Mesendoderm (in vitro differentiated cells): ENCODE data around the gene AMN.

ENCODE experiments used
- DNase-seq: peaks from one replicate; pipeline ENCODE4 v3.0.0; 2013
- H2AK5ac ChIP-seq: 2 replicates; pipeline ENCODE4 v1.6.1; 2013; ENCODE audit warnings: low read length, inconsistent platforms
- H2BK120ac ChIP-seq: 2 replicates; pipeline ENCODE4 v1.6.1; 2013; ENCODE audit warnings: low read depth, mild to moderate bottlenecking, low read length, moderate library complexity, mixed read lengths
- H2BK15ac ChIP-seq: replicated peaks from 2 replicates; pipeline ENCODE4 v1.6.1; 2013; ENCODE audit warnings: low read depth, mild to moderate bottlenecking, moderate library complexity
- H2BK5ac ChIP-seq: 2 replicates; pipeline ENCODE4 v1.6.1; 2013; ENCODE audit warnings: low read length, inconsistent platforms
- H3K18ac ChIP-seq: 2 replicates; pipeline ENCODE4 v1.6.1; 2013; ENCODE audit warnings: mild to moderate bottlenecking, low read length, mixed read lengths
- H3K23ac ChIP-seq: one replicate; pipeline ENCODE4 v1.6.1; 2013; ENCODE audit warnings: low read length
- H3K27ac ChIP-seq: 2 replicates; pipeline ENCODE4 v1.5.1; 2013; ENCODE audit warnings: low read depth, mild to moderate bottlenecking, inconsistent platforms, low read length, moderate library complexity
- H3K27me3 ChIP-seq: 2 replicates; pipeline ENCODE4 v1.6.1; 2013; ENCODE audit warnings: low read length, control low read depth, mild to moderate bottlenecking, inconsistent platforms; ENCODE audit not compliant: insufficient read depth, poor library complexity
- H3K36me3 ChIP-seq: 2 replicates; pipeline ENCODE4 v1.6.1; 2013; ENCODE audit warnings: low read length, inconsistent platforms; ENCODE audit not compliant: control insufficient read depth, insufficient read depth
- H3K4ac ChIP-seq: one replicate; pipeline ENCODE4 v1.6.1; 2013; ENCODE audit warnings: low read depth, mild to moderate bottlenecking, low read length, moderate library complexity
- H3K4me1 ChIP-seq: 2 replicates; pipeline ENCODE4 v1.6.1; 2013; ENCODE audit warnings: low read depth, low read length, inconsistent platforms; ENCODE audit not compliant: control insufficient read depth
- H3K4me2 ChIP-seq: 2 replicates; pipeline ENCODE4 v1.6.1; 2013; ENCODE audit warnings: low read length
- H3K4me3 ChIP-seq: 2 replicates; pipeline ENCODE4 v1.5.1; 2013; ENCODE audit warnings: mild to moderate bottlenecking, low read length
- H3K56ac ChIP-seq: one replicate; pipeline ENCODE4 v1.6.1; 2013; ENCODE audit warnings: low read length
- H3K79me1 ChIP-seq: 2 replicates; pipeline ENCODE4 v1.6.1; 2013; ENCODE audit warnings: low read length, inconsistent platforms
- H3K79me2 ChIP-seq: 2 replicates; pipeline ENCODE4 v1.6.1; 2013; ENCODE audit warnings: mild to moderate bottlenecking, low read length; ENCODE audit not compliant: control insufficient read depth, insufficient read depth
- H3K9ac ChIP-seq: 2 replicates; pipeline ENCODE4 v1.6.1; 2013; ENCODE audit warnings: low read length, inconsistent platforms
- H4K5ac ChIP-seq: one replicate; pipeline ENCODE4 v1.6.1; 2013; ENCODE audit warnings: low read length
- H4K8ac ChIP-seq: one replicate; pipeline ENCODE4 v1.6.1; 2013; ENCODE audit warnings: low read depth, mild to moderate bottlenecking, control low read depth, low read length, moderate library complexity
- WGBS: extraction: QIAGEN DNeasy Blood & Tissue Kit; methylation state at CpG from one replicate; pipeline ENCODE4 v1.1.7; 2013; ENCODE audit warnings: low lambda C conversion rate, missing lambda C conversion rate; ENCODE audit not compliant: insufficient coverage; ENCODE audit errors: extremely low coverage; 5-methylcytosine and 5-hydroxymethylcytosine counted together

Gene AMN

GRCh38 chr14:102917056-102917385 is 5.4 kb upstream of the AMN start:
- Histone ChIP-seq H2AK5ac (no peak overlapping the region), H2BK5ac (no peak overlapping the region), H3K27me3 (no peaks in the 10 kb centered on the region), H3K9ac (no peak overlapping the region), H4K5ac (no peak overlapping the region), H2BK15ac (no peak overlapping the region), H3K27ac (no peak overlapping the region), H3K23ac (no peak overlapping the region), H3K4ac (no peak overlapping the region), H3K4me1 (no peaks in the 10 kb centered on the region), H3K36me3 (no peaks in the 10 kb centered on the region), H3K79me1 (no peaks in the 10 kb centered on the region), H3K56ac (no peak overlapping the region), H3K79me2 (no peaks in the 10 kb centered on the region), H2BK120ac (no peak overlapping the region), H3K4me2 (no peak overlapping the region), H3K18ac (no peak overlapping the region), H4K8ac (no peak overlapping the region), H3K4me3 (no peak overlapping the region)
- no peak for DNase-seq
- no CpG with 5 or more reads among the region's 6 CpGs for WGBS

- DNase-seq: peak; percentile 59
These were observed 4.8 kb upstream of the AMN start for GRCh38 chr14:102917469-102918211.

GRCh38 chr14:102918438-102918837 is 4.0 kb upstream of the AMN start:
- Histone ChIP-seq H3K79me2 (no peaks in the 10 kb centered on the region), H3K4me1 (no peaks in the 10 kb centered on the region), H2AK5ac (no peak overlapping the region), H2BK5ac (no peak overlapping the region), H3K4me2 (no peak overlapping the region), H3K36me3 (no peaks in the 10 kb centered on the region), H3K27ac (no peak overlapping the region), H3K27me3 (no peaks in the 10 kb centered on the region), H3K79me1 (no peaks in the 10 kb centered on the region), H3K23ac (no peak overlapping the region), H3K4me3 (no peak overlapping the region), H3K56ac (no peak overlapping the region), H3K18ac (no peak overlapping the region), H3K4ac (no peak overlapping the region), H3K9ac (no peak overlapping the region), H4K8ac (no peak overlapping the region), H2BK120ac (no peak overlapping the region), H4K5ac (no peak overlapping the region), H2BK15ac (no peak overlapping the region)
- DNase-seq: no peak
- WGBS: no CpG with 5 or more reads among the region's 2 CpGs

More at GRCh38 chr14:102917469-102918211, 4.8 kb upstream of the AMN start:
- H3K4ac ChIP-seq: no peak overlapping the region
- no peak overlapping the region for H3K9ac ChIP-seq
- H3K18ac ChIP-seq: no peak overlapping the region
- H4K5ac ChIP-seq: no peak overlapping the region
- no peak overlapping the region for H3K4me2 ChIP-seq
- H3K56ac ChIP-seq: no peak overlapping the region
- H3K4me3 ChIP-seq: no peak overlapping the region
- no CpG with 5 or more reads among the region's 12 CpGs for WGBS
- H3K79me2 ChIP-seq: no peaks in the 10 kb centered on the region
- H2BK120ac ChIP-seq: no peak overlapping the region
- H3K79me1 ChIP-seq: no peaks in the 10 kb centered on the region
- H2BK5ac ChIP-seq: no peak overlapping the region
- H3K36me3 ChIP-seq: no peaks in the 10 kb centered on the region
- no peaks in the 10 kb centered on the region for H3K27me3 ChIP-seq
- no peak overlapping the region for H3K27ac ChIP-seq
- H2AK5ac ChIP-seq: no peak overlapping the region
- H3K4me1 ChIP-seq: no peaks in the 10 kb centered on the region
- no peak overlapping the region for H4K8ac ChIP-seq
- no peak overlapping the region for H2BK15ac ChIP-seq
- no peak overlapping the region for H3K23ac ChIP-seq

- no peak overlapping the region for H3K4ac ChIP-seq
- no peak overlapping the region for H4K8ac ChIP-seq
- no peaks in the 10 kb centered on the region for H3K79me1 ChIP-seq
- H3K4me2 ChIP-seq: no peak overlapping the region
- no peak overlapping the region for H2BK5ac ChIP-seq
- no peak overlapping the region for H3K4me3 ChIP-seq
- H4K5ac ChIP-seq: no peak overlapping the region
- no peaks in the 10 kb centered on the region for H3K27me3 ChIP-seq
- H2BK120ac ChIP-seq: no peak overlapping the region
- H3K4me1 ChIP-seq: no peaks in the 10 kb centered on the region
- no peak overlapping the region for H3K18ac ChIP-seq
- no peaks in the 10 kb centered on the region for H3K79me2 ChIP-seq
- H3K36me3 ChIP-seq: no peaks in the 10 kb centered on the region
- H3K27ac ChIP-seq: no peak overlapping the region
- no peak overlapping the region for H2BK15ac ChIP-seq
- no peak overlapping the region for H3K23ac ChIP-seq
- DNase-seq: no peak
- no peak overlapping the region for H3K9ac ChIP-seq
- 100% methylated on average over 1 of the region's 5 CpGs for WGBS
- no peak overlapping the region for H3K56ac ChIP-seq
- H2AK5ac ChIP-seq: no peak overlapping the region
These were observed 2.0 kb upstream of the AMN start for GRCh38 chr14:102920273-102920997.

GRCh38 chr14:102920998-102921304 is 1.5 kb upstream of the AMN start:
- Histone ChIP-seq H3K79me2 (no peaks in the 10 kb centered on the region), H3K4me1 (no peaks in the 10 kb centered on the region), H2BK5ac (no peak overlapping the region), H3K79me1 (no peaks in the 10 kb centered on the region), H3K56ac (no peak overlapping the region), H4K8ac (no peak overlapping the region), H3K36me3 (no peaks in the 10 kb centered on the region), H3K27ac (no peak overlapping the region), H3K9ac (no peak overlapping the region), H3K18ac (no peak overlapping the region), H2BK120ac (no peak overlapping the region), H3K4ac (no peak overlapping the region), H3K27me3 (no peaks in the 10 kb centered on the region), H3K4me2 (no peak overlapping the region), H2BK15ac (no peak overlapping the region), H3K4me3 (no peak overlapping the region), H3K23ac (no peak overlapping the region), H4K5ac (no peak overlapping the region), H2AK5ac (no peak overlapping the region)
- no CpG with 5 or more reads among the region's 1 CpG for WGBS
- no peak for DNase-seq
